Activated naive CD4-positive, alpha-beta T cell treated with anti-CD3 and anti-CD28 coated beads, Interleukin-2, amount 10 ng/mL, durations not matched to agents 7 days and 5 days (primary cell): ENCODE data around the gene LAMC3.

Experiments
- CTCF ChIA-PET: fragments of 350-600 bp; sonication (Branson Sonifier 250); formaldehyde crosslinking; loops from one replicate; lab custom pipeline; 2021; ENCODE audit warnings: antibody characterized with exemption; lab: Charles Lee
- DNase-seq: peaks from one replicate; pipeline ENCODE4 v3.0.0-alpha.2; 2020
- H3K27ac Mint-ChIP-seq: one replicate; pipeline ENCODE4 v1.8.0; 2021; ENCODE audit warnings: mild to moderate bottlenecking, moderate library complexity, mixed read lengths
- H3K27me3 Mint-ChIP-seq: one replicate; pipeline ENCODE4 v1.8.0; 2021; ENCODE audit warnings: mild to moderate bottlenecking, mixed read lengths
- H3K36me3 Mint-ChIP-seq: one replicate; pipeline ENCODE4 v1.8.0; 2021; ENCODE audit warnings: mixed read lengths
- H3K4me1 Mint-ChIP-seq: one replicate; pipeline ENCODE4 v1.8.0; 2021; ENCODE audit warnings: mixed read lengths
- H3K4me3 Mint-ChIP-seq: one replicate; pipeline ENCODE4 v1.8.0; 2021; ENCODE audit warnings: mild to moderate bottlenecking, moderate library complexity, mixed read lengths
- H3K9me3 Mint-ChIP-seq: one replicate; pipeline ENCODE4 v1.8.0; 2021; ENCODE audit warnings: mixed read lengths

LAMC3 gene

GRCh38 chr9:131080589-131080988, 71.6 kb downstream of the LAMC3 start:
- no peak for DNase-seq
- H3K4me3 Mint-ChIP-seq = no peak overlapping the region
- no peaks in the 10 kb centered on the region for H3K36me3 Mint-ChIP-seq
- H3K9me3 Mint-ChIP-seq = no peaks in the 10 kb centered on the region
- CTCF ChIA-PET = interaction anchor here (1.2 kb wide), 1 partner anchor 24 kb away, joined by 3 read pairs; no protein-coding TSS in a partner anchor
- H3K27me3 Mint-ChIP-seq = peaks cover 5% of the 10 kb centered on the region
- H3K27ac Mint-ChIP-seq = no peak overlapping the region
- H3K4me1 Mint-ChIP-seq = no peaks in the 10 kb centered on the region

DNA sequence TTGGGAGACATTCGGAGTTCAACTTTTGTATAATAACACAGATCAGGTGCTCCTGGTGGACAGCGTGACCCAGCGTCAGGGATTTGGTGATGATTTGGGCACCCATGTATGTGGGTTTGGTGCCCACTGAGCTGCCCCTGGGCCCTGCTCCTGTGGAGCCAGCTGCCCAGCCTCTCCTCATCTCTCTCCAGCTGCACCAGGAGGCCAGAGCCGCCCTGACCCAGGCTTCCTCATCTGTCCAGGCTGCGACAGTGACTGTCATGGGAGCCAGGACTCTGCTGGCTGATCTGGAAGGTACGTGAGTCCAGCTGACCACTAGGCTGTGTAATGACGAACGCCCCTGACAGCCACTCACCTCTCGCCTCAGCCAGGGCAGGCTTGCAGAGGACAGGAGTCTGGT, 72.9 kb downstream of the LAMC3 start:
- no peaks in the 10 kb centered on the region for H3K9me3 Mint-ChIP-seq
- no peak for DNase-seq
- H3K4me3 Mint-ChIP-seq = no peak overlapping the region
- no peaks in the 10 kb centered on the region for H3K4me1 Mint-ChIP-seq
- no peaks in the 10 kb centered on the region for H3K36me3 Mint-ChIP-seq
- H3K27me3 Mint-ChIP-seq = peaks cover 6% of the 10 kb centered on the region
- CTCF ChIA-PET = no interaction called here
- H3K27ac Mint-ChIP-seq = no peak overlapping the region

GRCh38 chr9:131082774-131083512, 74.0 kb downstream of the LAMC3 start:
- no peaks in the 10 kb centered on the region for H3K9me3 Mint-ChIP-seq
- no peaks in the 10 kb centered on the region for H3K4me1 Mint-ChIP-seq
- no peak for DNase-seq
- CTCF ChIA-PET = no interaction called here
- H3K4me3 Mint-ChIP-seq = no peak overlapping the region
- H3K36me3 Mint-ChIP-seq = no peaks in the 10 kb centered on the region
- H3K27ac Mint-ChIP-seq = no peak overlapping the region
- H3K27me3 Mint-ChIP-seq = peaks cover 6% of the 10 kb centered on the region

GRCh38 chr9:131084661-131085369, 75.8 kb downstream of the LAMC3 start:
- Mint-ChIP-seq H3K4me3 (no peak overlapping the region), H3K9me3 (no peaks in the 10 kb centered on the region), H3K4me1 (no peaks in the 10 kb centered on the region), H3K36me3 (no peaks in the 10 kb centered on the region), H3K27me3 (peaks cover 6% of the 10 kb centered on the region), H3K27ac (no peak overlapping the region)
- CTCF ChIA-PET = no interaction called here
- DNase-seq = no peak

DNA sequence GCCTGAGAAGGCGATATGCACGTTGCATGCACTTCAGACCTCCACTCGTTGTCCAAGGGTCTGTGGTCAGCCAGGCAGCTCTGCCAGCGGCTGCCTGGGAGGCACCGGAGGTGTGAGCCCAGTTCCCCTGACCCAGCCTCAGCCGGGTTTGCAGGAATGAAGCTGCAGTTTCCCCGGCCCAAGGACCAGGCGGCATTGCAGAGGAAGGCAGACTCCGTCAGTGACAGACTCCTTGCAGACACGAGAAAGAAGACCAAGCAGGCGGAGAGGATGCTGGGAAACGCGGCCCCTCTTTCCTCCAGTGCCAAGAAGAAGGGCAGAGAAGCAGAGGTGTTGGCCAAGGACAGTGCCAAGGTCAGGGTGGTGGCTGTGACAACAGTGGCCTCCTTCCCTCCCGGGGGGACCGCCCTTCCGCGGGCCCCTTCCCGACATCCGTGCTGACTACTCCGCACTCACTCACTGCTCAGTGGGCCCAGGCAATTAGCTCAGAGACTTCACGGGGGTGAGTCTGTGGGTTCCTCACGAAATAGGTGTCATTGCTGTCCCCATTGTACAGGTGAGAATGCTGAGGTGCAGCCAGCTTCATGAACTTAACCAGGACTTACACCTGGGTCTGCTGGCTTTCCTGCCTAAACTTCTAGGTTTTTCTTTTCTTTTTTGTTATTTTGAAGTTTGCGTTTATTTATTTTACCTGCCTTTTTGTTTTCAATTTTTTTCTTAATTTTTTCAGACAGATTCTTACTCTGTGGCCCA, 76.6 kb downstream of the LAMC3 start:
- H3K27me3 Mint-ChIP-seq = peaks cover 6% of the 10 kb centered on the region
- no peak overlapping the region for H3K4me3 Mint-ChIP-seq
- no peaks in the 10 kb centered on the region for H3K36me3 Mint-ChIP-seq
- no peaks in the 10 kb centered on the region for H3K4me1 Mint-ChIP-seq
- H3K27ac Mint-ChIP-seq = no peak overlapping the region
- H3K9me3 Mint-ChIP-seq = no peaks in the 10 kb centered on the region
- CTCF ChIA-PET = no interaction called here
- DNase-seq = no peak

DNA sequence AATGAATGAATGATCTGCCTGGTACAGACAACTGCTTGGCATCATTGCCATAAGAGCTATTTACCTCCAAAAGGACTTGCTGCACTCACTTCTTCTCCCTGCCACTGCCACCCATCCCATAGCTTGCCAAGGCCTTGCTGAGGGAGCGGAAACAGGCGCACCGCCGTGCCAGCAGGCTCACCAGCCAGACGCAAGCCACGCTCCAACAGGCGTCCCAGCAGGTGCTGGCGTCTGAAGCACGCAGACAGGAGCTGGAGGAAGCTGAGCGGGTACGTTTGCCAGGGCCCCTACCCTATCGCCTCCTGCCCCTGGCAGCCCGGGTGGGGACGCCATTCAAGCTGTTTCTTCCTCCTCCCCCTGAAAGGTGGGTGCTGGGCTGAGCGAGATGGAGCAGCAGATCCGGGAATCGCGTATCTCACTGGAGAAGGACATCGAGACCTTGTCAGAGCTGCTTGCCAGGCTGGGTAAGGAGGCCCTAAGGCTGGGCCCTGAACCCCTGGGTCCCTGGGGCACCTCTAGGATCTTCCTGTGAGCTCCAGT, 78.5 kb downstream of the LAMC3 start:
- Mint-ChIP-seq H3K27ac (no peak overlapping the region), H3K36me3 (no peaks in the 10 kb centered on the region), H3K4me3 (no peak overlapping the region), H3K27me3 (peaks cover 6% of the 10 kb centered on the region), H3K4me1 (no peaks in the 10 kb centered on the region), H3K9me3 (no peaks in the 10 kb centered on the region)
- CTCF ChIA-PET = no interaction called here
- DNase-seq = no peak

DNA sequence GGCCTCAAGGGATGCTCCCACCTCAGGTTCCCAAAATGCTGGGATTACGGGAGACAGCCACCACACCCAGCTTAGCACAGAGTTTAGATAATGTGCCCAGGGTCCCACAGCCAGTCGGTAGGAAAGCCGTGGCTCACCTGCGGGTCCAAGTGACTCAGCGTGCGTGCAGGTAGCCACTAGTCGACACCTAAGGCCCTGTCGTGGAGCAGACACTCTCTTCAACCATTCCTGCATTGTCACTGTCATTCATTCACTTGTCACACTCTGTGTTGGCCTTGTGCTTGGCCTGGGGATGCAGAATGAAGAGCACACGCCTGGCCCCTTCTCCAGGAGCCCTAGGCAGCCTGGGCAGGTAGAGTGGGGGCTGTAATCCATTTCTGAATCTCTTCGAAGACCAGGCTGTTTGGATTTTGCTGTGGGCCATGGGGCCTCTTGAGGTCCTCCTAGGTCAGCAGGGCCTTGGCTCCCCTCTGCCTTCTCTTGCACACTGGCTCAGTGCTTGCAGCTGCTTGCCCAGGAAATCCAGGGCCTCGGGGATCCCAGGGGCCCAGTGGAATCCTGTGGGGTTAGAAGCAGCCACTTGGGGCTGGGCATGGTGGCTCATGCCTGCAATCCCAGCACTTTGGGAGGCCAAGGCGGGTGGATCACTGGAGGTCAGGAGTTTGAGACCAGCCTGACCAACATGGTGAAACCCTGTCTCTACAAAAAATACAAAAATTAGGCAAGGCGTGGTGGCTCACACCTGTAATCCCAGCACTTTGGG, 81.2 kb downstream of the LAMC3 start:
- H3K4me1 Mint-ChIP-seq = peaks cover 3% of the 10 kb centered on the region
- no peaks in the 10 kb centered on the region for H3K9me3 Mint-ChIP-seq
- no peak for DNase-seq
- CTCF ChIA-PET = no interaction called here
- no peak overlapping the region for H3K4me3 Mint-ChIP-seq
- no peak overlapping the region for H3K27ac Mint-ChIP-seq
- peaks cover 27% of the 10 kb centered on the region for H3K27me3 Mint-ChIP-seq
- H3K36me3 Mint-ChIP-seq = no peaks in the 10 kb centered on the region

DNA sequence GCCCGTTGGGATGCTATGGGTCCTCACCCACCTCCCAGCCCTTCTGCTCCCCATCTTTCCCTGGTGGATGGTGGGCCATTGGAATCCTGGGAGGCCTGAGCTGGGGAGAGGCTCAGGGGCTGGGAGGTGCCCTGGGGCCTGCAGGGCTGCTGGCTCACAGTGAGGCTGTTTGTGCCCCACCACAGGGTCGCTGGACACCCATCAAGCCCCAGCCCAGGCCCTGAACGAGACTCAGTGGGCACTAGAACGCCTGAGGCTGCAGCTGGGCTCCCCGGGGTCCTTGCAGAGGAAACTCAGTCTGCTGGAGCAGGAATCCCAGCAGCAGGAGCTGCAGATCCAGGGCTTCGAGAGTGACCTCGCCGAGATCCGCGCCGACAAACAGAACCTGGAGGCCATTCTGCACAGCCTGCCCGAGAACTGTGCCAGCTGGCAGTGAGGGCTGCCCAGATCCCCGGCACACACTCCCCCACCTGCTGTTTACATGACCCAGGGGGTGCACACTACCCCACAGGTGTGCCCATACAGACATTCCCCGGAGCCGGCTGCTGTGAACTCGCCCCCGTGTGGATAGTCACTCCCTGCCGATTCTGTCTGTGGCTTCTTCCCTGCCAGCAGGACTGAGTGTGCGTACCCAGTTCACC, 82.5 kb downstream of the LAMC3 start:
- no peak for DNase-seq
- Mint-ChIP-seq H3K27me3 (peaks cover 33% of the 10 kb centered on the region), H3K4me3 (no peak overlapping the region), H3K4me1 (peaks cover 8% of the 10 kb centered on the region), H3K27ac (no peak overlapping the region), H3K36me3 (peaks cover 3% of the 10 kb centered on the region), H3K9me3 (no peaks in the 10 kb centered on the region)
- CTCF ChIA-PET = no interaction called here

- H3K27ac Mint-ChIP-seq = no peak overlapping the region
- no peaks in the 10 kb centered on the region for H3K9me3 Mint-ChIP-seq
- H3K36me3 Mint-ChIP-seq = peaks cover 3% of the 10 kb centered on the region
- DNase-seq = no peak
- peaks cover 10% of the 10 kb centered on the region for H3K4me1 Mint-ChIP-seq
- H3K27me3 Mint-ChIP-seq = peaks cover 39% of the 10 kb centered on the region
- no peak overlapping the region for H3K4me3 Mint-ChIP-seq
- CTCF ChIA-PET = no interaction called here
Observed at GRCh38 chr9:131092030-131092429, 83.1 kb downstream of the LAMC3 start.

GRCh38 chr9:131092548-131093440, 83.8 kb downstream of the LAMC3 start:
- Mint-ChIP-seq H3K27me3 (peaks cover 46% of the 10 kb centered on the region), H3K36me3 (peaks cover 3% of the 10 kb centered on the region), H3K27ac (no peak overlapping the region), H3K4me3 (no peak overlapping the region), H3K4me1 (peaks cover 14% of the 10 kb centered on the region), H3K9me3 (no peaks in the 10 kb centered on the region)
- no peak for DNase-seq
- CTCF ChIA-PET = no interaction called here

- Mint-ChIP-seq H3K4me1 (peaks cover 14% of the 10 kb centered on the region), H3K9me3 (no peaks in the 10 kb centered on the region), H3K27ac (no peak overlapping the region), H3K27me3 (peaks cover 58% of the 10 kb centered on the region), H3K4me3 (no peak overlapping the region), H3K36me3 (peaks cover 3% of the 10 kb centered on the region)
- no peak for DNase-seq
- CTCF ChIA-PET = no interaction called here
Observed at GRCh38 chr9:131094015-131094414, 85.0 kb downstream of the LAMC3 start.

GRCh38 chr9:131094622-131095021, 85.6 kb downstream of the LAMC3 start:
- H3K4me3 Mint-ChIP-seq = no peak overlapping the region
- no peak overlapping the region for H3K27ac Mint-ChIP-seq
- peaks cover 3% of the 10 kb centered on the region for H3K36me3 Mint-ChIP-seq
- H3K4me1 Mint-ChIP-seq = peaks cover 14% of the 10 kb centered on the region
- no peak for DNase-seq
- H3K9me3 Mint-ChIP-seq = no peaks in the 10 kb centered on the region
- CTCF ChIA-PET = no interaction called here
- peaks cover 64% of the 10 kb centered on the region for H3K27me3 Mint-ChIP-seq
